DMS53 (cell line): ENCODE data around the gene RFX8.
"Not testable (repeated sequence)": the region's sequence is repeated elsewhere in the genome, so short reads cannot be mapped to it uniquely, and the experiment has no call there.

ENCODE experiments used
- DNase-seq: peaks from one replicate; lab custom pipeline; 2025; lab: John Stamatoyannopoulos, UW

RFX8 gene

DNA sequence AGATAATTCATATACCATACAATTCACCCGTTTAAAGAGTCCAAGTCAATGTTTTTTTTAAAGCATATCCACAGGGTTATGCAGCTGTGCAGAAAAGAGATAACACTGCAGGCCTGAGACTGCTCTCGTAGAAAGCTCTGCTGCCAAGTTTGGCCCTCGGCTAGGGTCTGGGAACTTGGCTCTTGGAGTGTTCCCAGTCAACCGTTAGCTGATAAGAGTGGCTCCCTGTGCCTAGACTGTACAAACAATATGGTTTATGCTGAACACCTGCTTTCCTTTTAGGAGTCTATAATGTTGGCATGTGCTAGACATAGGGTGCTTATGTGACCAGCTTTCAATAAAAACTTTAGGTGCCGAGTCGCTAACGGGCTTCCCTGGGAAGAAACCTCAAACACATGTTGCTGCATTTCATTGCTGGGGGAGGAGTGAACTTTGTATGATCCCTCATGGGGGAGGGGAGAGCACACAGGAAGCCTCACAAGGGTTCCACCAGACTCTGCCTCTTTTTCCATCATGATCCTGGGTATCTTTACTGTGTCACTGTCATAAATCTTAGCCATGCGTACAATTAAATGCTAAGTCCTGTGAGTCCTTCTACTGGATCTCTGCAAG, 34.7 kb downstream of the RFX8 start:
- peak; percentile 33 for DNase-seq

DNA sequence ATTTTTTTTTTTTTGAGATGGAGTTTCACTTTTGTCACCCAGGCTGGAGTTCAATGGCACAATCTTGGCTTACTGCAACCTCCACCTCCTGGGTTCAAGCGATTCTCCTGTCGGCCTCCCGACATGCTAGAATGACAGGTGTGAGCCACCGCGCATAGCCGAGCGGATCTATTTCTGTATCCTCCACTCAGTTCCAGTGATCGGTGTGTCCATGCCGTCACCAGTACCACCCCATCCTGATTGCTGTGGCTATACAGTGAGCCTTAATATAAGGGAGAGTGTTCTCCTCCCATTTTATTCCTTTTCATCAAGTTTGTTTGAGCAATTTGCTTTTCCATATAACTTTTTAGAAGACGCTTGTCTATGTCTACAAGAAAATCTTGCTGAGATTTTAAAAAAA, 35.2 kb downstream of the RFX8 start:
- DNase-seq = no peak

DNA sequence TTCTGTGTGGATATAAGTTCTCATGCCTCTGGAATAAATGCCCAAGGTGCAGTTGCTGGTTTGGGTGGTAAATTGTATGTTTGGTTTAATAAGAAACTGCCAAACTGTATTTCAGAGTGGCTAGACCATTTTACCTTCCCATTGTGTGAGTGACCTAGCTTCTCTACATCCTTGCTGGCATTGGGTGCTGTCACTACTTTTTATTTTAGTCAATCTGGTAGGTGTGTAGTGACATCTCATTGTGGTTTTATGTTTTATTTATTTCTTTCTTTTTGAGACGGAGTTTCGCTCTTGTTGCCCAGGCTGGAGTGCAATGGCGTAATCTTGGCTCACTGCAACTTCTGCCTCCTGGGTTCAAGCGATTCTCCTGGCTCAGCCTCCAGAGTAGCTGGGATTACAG, 36.4 kb downstream of the RFX8 start:
- not testable (repeated sequence) for DNase-seq

DNA sequence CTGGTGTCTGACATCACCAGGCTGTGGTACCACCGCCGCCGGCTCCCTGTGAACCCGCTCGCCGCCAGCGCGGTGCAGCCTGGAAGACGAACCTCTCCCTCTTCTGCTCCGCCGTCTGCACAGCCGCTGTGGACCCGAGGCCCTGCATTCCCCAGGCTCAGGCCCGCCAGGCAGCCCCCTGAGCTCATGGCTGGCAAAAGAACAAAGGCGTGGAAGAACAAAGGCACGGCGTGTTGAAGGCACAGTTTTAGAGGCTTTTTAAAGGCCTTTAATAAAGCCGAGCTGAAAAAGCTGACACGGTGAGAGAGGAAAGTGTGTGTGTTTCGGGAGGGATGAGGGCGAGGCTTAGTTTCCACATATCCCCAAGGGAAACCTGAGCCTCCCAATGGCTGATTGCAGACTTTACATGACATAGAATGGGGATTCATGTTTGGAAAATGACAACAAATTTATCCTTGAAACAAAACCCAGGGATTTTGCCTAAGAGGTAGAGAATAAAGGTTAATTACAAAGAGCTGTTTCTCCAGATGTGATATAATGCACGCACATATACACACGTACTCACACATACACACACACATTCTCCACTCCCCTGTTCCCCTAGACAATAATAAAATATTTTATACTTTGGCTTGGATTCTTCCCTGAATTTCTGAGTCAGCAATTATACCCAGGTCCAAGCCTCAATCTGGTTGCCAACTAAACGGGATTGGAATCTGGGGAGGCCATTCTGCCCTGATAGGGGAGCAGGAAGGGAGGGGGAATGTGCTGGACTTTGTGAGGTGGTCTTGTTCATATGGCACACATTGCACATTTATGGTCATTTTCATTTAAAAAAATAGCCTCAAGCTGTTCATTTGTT, 39.7 kb downstream of the RFX8 start:
- no peak for DNase-seq

DNA sequence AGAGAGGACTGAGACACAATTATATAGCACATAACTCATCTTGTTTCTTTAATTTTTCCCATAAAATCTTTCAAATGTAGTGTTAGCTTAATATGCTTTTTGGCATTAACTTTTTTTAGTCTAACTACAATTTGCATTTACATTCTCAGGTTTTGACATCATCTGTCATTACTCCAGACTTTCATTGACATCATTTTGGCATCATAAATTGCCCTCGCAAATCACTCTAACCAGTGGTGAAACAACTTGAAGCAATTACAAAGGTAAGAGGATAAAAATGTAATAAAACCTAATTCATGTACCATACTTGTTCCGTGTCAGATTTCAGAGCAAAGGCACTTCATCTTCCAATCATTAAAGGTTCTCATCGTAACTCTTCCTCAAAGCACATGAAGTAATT, 41.4 kb downstream of the RFX8 start:
- DNase-seq = no peak

DNA sequence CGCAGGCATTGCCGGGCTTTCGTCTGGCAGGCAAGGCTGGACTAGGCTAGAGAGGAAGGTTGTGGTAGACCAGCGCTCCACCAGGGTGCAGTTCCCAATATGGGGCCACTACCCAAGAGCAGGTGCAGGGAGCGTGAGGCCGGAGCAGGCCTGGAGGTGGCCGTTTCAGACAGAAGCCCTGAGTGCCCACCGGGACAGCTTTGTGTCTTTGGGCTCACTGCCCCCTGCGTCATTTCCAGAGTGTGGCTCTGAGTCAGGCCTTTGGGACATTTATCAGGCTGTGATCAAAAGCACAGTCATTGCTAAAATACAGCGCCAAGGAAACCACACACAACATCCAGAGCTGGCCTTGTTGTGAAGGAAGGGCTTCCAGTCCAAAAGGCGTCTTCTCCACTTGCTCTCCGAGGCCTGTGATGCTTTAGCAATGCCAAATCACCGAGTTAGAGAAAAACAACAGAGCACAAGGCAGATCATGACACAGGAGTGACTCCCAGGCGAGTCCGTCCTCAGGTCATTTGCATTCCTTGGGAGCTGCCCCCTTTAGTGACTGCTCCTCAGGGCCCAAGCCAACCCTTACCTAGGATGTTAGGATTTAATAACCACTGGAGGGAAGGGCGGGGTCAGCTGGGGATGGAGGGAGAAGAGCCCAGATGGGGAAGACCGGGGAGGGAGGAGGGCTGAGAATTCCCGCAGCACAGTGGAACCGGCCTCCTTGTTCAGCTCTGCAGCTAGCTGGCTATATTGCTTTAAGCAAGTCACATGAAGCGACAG, 42.3 kb downstream of the RFX8 start:
- no peak for DNase-seq

DNA sequence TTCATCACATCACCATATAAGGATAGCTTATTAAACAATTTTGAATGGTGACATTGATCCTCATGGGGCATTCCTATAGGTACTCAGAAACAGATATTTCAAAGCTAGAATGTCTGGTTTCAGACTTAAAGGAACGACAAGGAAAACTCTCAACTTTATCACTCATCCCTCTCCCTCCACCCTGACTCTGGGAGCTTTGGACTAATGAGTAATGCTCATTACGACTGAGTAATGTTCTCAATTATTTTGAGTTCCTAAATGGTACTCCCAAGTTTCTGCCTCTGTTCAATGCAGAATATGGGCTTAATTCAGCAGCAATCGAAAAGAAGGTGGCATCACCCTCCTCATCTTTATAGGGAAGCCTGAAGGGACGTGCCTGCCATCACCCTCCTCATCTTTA, 43.4 kb downstream of the RFX8 start:
- no peak for DNase-seq

DNA sequence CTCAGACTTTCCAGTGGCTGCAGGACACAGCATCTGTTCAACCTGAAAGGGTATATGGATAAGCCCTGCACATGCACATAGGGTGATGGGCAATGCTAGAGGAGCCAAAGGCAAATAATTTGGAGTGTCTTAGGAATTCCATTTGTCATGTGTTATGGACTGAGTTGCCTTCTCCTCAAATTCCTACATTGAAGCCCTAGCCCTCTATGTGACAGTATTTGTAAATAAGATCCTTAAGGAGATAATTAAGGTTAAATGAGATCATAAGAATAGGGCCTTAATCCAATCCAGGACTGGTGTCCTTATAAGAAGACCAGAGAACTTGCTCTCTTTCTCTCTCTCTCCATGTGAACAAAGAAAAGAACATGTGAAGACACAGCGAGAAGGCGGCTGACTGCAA, 44.8 kb downstream of the RFX8 start:
- no peak for DNase-seq

DNA sequence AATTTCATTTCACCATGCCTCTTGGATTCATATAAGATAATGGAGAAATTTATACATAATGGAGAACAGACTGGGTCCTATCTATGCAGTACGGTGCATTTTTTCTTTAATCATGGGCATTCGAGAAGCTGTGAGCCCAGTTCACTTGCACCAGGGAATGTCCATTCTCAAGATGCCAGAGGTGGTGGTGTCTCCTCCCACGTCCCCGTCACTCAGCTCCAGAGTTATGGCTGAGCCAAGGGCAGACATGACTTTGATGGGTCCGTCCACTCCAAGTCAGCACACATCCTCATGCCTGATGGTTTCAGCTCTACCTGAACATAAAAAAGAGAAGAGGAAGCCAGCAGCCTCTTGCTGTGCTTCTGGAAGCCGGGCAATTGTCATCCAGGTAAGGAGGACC, 45.5 kb downstream of the RFX8 start:
- DNase-seq = no peak

DNA sequence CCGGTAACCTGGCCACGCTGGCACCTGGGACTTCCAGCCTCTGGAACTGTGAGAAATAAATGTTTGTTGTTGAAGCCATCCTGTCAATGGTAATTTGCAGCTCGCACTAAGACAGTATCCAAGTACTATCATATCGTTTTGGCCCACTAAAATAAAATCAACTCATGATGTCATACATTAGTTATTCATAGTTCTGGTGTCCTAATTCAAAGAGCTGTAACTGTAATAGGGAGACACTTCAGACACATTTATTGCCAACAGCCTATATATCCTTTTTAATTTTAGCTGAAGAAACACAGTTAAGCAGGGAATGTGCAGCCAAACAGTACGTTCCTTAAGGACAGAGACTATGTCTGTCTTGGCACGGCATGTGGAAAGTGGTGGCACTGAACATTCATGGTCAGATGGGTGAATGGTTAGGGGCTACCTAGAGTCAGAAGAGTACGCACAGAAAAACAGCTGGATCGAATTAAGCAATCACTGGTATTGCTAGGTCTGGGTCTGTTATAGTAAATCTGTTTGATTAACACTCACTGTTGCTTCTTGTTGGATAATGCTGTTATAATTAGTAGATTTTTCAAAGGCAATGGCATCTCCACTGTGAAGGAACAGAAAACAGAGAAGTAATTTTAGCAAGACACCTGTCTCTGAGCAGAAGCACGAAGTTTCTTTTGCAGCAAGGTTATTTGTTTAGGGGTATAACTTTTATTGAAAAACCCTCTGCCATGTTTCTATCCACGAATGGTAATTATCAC, 46.3 kb downstream of the RFX8 start:
- no peak for DNase-seq

DNA sequence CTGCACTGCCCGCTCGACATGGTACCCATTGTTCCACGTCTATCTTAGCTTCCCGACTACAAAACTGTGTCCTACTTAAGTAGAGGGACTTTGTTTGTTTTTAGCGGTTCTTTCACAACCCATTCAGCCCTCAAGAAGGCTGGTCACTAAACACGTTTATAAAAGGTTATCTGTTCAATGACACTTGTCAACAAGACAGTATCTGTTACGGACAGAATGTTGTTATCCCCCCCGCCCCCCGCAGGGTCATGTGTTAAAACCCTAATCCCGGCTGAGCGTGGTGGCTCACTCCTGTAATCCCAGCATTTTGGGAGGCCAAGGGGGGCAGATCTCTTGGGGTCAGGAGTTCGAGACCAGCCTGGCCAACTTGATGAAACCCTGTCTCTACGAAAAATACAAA, 47.2 kb downstream of the RFX8 start:
- DNase-seq = no peak

DNA sequence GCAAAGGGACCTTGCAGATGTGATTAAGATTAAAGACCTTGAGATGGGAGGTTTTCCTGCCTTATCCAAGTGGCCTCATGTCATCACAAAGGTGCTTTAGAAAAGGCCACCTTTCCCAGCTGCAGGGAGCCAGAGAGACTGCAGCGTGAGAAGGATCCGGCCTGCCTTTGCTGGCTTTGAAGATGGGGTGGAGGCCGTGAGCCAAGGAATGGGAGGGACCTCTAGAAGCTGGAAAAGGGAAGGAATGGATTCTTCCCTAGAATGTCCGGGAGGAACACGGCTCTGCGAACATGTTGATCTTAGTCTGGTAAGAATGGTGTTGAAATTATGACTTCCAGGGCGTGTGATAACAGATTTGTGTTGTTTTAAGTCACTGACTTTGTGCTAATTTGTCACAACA, 47.7 kb downstream of the RFX8 start:
- no peak for DNase-seq

DNA sequence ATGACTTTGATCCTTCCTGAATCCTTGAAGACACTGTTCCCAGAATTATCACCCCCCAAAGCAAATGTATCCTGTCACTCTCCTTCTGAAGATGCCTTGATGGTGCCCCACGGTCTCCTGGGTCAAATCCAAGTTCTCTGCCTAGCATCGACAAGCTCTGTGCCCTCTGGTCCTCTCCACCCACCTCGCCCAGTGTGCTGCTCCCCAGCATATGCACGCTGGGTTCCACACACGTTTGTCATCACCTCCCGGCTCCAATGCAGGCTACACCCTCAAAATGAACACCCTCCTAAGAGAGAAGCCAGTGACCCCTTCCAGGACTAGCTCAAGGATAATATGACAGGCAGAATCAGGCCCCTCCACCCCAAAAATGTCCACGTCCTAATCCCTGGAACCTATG, 48.1 kb downstream of the RFX8 start:
- no peak for DNase-seq

DNA sequence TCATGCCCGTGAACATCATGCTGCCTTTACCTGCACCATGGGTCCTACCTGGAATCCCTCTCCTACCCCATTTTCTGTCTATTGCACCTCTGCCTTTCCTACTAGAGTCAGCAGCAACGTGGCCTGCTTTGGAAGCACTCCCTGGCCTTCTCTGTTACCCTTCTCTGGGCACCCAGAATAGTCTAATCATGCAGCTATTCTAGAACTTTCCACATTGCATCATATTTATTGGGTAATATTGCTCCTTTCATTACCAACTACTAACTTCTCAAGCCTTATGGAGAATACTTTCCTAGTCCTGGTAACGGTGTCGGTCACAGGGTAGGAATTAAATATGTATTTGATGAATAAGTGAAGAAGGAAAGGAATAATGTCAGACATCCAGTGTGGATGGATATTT, 54.3 kb downstream of the RFX8 start:
- no peak for DNase-seq

DNA sequence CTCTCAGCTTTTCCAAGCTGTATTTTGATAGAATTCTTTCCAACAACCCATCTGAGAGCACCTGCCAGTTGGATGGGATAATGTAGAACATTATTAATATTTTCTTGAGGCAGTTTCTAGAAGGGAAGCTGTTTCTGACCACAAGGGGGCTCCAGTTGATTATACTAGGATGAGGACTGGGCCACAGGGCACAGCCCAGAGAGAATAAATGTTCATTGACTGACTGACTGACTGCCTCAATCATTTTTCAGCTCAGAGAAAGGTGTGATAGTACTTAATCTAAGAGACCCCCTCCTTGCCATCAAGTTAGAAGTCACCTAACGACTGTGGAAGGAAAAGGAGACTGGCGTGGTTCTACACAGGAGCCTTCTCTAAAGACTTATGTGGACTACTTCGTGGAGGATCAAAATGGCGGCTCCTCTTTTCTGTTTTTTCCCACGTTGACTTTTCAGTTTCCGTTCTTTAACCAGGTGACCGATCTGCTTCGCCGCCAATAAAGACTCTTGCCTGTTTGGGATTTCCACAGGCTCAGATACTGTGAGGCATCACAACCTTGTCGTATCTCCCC, 55.7 kb downstream of the RFX8 start:
- DNase-seq = peak; percentile 88

DNA sequence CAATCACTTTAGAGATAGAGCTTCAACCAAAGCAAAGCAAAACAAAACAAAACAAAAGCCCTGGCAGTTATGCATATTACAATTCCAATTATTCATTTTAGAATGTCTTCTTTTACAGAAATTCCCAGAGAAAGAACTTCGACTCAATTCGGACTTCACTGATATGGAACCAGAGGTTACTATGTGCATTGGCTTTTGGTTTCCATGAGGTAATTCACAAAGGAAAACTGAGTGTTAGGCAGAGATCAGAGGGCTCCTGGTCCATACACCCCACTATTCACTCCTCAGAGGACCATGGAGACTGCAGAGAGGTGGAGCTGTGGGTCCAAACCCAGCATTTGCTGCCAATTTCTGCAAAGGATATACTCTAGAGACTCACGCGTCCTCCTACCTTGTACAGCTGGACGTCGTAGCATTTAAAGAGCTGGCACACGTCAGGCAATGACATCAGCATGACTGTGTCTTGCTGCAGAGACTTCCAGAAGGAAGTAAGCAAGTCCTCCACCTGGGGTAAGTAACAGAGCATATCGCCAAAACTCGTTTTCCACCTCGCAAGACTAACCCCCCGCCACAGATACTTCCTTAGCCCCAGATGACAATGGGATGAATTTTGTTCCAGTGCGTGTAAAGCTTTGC, 56.3 kb downstream of the RFX8 start:
- DNase-seq = peak; percentile 42

DNA sequence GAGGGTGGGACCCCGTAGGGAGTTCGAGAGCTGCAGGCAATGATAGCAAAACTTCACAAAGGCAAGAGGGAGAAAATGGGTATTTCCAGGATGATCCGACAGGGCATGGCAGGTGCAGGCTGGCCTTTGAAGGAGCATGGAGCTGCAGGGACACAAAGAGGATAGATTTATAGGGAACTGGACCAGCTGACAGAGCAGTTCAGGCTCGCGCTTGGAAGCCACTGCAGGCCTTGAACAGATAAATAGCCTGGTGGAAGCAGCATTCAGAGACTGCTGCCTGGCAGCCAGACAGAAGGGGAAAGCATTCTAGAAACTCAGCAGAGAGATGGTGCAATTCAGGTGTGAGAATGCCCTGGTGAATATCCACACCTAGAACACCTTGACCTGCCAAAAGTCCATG, 58.3 kb downstream of the RFX8 start:
- no peak for DNase-seq

DNA sequence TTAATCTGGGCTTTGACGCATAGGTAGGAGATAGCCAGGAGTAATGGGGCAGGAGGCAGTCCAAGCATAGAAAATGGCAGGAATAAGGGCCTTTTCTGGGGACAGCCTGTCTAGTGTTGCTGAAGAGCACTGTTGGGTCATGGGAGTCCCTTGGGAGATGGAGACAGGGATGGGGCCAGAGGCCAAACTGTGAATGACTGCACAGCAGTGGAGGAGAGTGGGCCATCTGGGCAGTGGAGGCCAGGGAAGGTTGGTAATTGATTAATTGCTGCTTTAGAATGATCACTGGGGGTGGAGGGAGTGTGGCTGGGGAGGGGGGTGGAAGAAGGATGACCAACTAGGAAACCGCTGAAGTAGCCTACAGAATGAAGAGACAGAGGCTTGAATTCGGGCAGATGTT, 59.0 kb downstream of the RFX8 start:
- no peak for DNase-seq

DNA sequence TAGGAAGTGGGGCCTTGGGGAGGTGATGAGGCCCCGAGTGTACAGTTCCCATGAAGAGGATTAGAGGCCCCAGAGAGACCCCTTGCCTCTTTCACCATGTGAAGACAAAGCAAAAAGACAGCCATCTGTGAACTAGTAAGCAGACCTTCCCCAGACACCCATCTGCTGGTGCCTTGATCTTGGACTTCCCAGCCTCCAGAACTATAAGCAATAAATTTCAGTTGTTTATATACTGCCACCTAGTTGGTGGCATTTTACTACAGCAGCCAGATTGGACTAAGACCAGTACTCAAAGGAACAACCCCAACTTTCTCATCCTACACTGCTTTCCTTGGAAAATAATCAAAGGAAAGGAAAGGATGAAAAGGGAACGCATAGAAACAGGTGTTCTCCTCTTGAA, 59.7 kb downstream of the RFX8 start:
- no peak for DNase-seq

DNA sequence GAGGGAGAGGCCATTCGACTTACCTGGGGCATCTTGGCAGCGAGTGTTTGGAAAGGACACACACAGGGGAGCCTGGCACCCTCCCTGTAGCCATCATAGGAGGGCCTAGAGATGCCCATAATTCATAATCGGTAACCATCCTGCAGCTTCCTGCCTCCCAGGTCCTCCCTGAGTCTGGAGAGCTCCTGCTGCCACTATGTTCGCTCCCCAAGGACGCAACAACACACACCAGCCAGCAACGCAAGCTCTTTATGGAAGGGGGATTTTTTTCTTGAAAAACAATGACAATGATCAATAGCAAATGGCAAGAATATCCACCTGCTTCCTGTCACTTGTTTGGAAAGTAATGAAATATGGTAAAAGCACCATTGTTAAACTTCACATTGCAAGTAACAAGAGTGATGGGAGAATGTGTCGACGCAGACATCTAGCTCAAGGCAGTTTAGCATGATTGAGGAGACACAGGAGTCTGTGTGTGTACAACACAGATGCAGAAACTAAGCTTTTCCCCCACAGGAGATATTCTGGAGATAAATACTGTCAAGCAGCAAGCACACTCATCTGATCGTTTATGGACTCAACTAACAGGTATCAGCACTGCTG, 62.7 kb downstream of the RFX8 start:
- no peak for DNase-seq

DNA sequence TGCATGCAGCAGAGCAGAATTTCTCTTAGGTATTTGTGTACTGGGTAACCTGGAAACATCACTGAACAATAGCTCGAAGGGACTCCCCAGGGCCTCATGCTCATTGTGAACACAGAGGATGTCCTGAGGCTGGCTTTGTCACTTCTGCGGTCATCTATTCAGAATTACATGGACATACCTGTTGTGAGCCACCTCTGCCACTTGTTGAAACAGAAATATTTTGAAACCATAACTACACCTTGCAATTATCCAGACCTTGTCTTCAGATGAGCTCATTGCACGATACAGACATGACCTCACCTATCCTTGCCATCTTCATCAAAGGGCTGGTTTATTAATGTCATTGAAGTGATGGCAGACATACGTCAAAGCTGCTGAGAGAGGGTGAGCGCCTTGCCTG, 64.2 kb downstream of the RFX8 start:
- DNase-seq = peak; percentile 82
